ENCODE results near the gene ASAH2B. TPM values are rescaled to one million over a fixed set of nuclear protein-coding genes. Genes with fewer than 3 reads are reported as not detected.
"Not testable (repeated sequence)": the region's sequence is repeated elsewhere in the genome, so short reads cannot be mapped to it uniquely, and the experiment has no call there.

ASAH2B gene
- total RNA-seq = 3.3 and 6.5 TPM in 2 replicates
- 1.9 and 2.0 TPM in 2 replicates for polyA plus RNA-seq
- 2.7 and 4.0 TPM in 2 replicates for polyA plus RNA-seq (2011; cell fraction: cytosol; rRNA removed)
- polyA plus RNA-seq (2011; cell fraction: nucleus; rRNA removed) = 3.1 and 3.3 TPM in 2 replicates
- polyA plus RNA-seq (2012) = 5.8 and 6.5 TPM in 2 replicates
- polyA minus RNA-seq = 2.9 and 3.0 TPM in 2 replicates
- 1.7 TPM for polyA minus RNA-seq (2011; cell fraction: cytosol; rRNA and poly(A)+ RNA removed)
- polyA minus RNA-seq (2011; cell fraction: nucleus; rRNA and poly(A)+ RNA removed) = 3.0 and 5.4 TPM in 2 replicates
- percentile 58 among the genes with signal in this experiment for Bru-seq, nascent RNA
- BruChase-seq, experiment 1, labeled RNA remaining after a 6-hour chase = percentile 51 among the genes with signal in this experiment
- percentile 62 among the genes with signal in this experiment for BruChase-seq, experiment 2, labeled RNA remaining after a 2-hour chase
- long read RNA-seq, full-length matches to known transcripts = 11 of 16 reads
- long read RNA-seq, partial matches to known transcripts = 0 of 16 reads
- long read RNA-seq, other reads (novel, unspliced or antisense) = 5 of 16 reads

DNA sequence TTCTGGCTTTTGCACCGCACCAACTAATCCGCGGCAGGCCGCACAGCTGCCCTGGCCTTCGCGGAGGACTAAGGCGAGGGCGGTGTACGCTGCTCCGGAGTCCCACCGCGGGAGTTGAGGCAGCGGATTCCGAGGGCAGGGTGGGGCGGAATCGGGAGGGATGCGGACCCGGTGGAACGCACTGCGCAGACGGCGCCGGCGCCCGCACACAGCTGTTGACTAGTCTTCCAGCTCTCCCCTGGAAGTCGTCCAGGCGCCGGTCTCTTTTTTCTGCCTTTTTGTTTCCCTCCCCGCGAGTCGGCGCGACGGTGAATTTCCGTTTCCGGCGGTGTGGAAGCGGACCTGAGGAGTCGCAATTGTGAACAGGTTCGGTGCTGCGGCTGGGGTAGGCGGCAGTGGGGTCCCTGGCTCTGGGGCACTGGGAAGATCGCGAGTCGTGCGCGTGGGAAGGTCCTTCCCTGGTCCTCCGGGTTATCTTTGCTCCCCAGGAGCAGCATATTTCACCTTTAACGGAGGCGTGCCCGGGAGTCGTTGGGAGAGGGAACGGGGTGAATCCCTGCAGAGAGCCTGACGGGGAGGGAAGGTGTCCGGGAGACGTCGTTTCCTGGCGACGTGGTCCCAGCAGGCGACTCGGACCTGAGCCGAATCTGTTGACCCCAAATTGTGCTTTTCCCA is at the start of gene ASAH2B:
Gene ASAH2B (plus strand): TSS at position 319 of the 675 bp plus-strand sequence. CDS start 5,195 bp downstream, outside the sequence.
- H3K9me1 ChIP-seq (replicated peaks; ENCODE audit: control insufficient read depth, extremely low read depth, insufficient read depth, low read length) = no peaks in the 10 kb centered on the region
- intact Hi-C loops (cut with micrococcal nuclease) = loop anchor here (1.0 kb wide), 1 partner anchor 115 kb away; no protein-coding TSS in a partner anchor
- H3K4me1 ChIP-seq (ENCODE audit: control insufficient read depth, extremely low read depth, insufficient read depth, low read length) = no peaks in the 10 kb centered on the region
- peak within 1 kb of the TSS; percentile 89 for H3K9ac ChIP-seq (replicated peaks; ENCODE audit: extremely low read depth, insufficient read depth, low read length)
- no peaks in the 10 kb centered on the region for H3K79me2 ChIP-seq (ENCODE audit: control insufficient read depth, insufficient read depth, low read length)
- BruUV-seq (replicated peaks) = TSS peak; percentile 79
- no peaks in the 10 kb centered on the region for H3K36me3 ChIP-seq (ENCODE audit: control insufficient read depth in 2 of 2, extremely low read depth in 1 of 2, insufficient read depth in 2 of 2, low read length in 2 of 2)
- no peaks in the 10 kb centered on the region for H4K20me1 ChIP-seq (replicated peaks; ENCODE audit: control insufficient read depth, extremely low read depth, insufficient read depth, low read length)
- H3K9me3 ChIP-seq (replicated peaks; ENCODE audit: control insufficient read depth, insufficient read depth, low read length) = no peaks in the 10 kb centered on the region
- dilution Hi-C loops (cut with MboI; ENCODE audit: extremely low pct_ligation_motif_present, low sequenced_read_pairs) = no loop called here
- peak within 1 kb of the TSS; percentile 65 to 76 (median 70) for H3K4me3 ChIP-seq (replicated peaks in 1 of 3; ENCODE audit: insufficient read depth in 1 of 3, low read depth in 1 of 3, low read length in 3 of 3)
- no peaks in the 10 kb centered on the region for H3K27me3 ChIP-seq (ENCODE audit: control insufficient read depth in 2 of 2, insufficient read depth in 2 of 2, low read length in 2 of 2)
- ChIA-PET POLR2A (interaction anchor here (0.7 kb wide), 1 partner anchor 114 kb away, joined by 3 read pairs; no protein-coding TSS in a partner anchor), CTCF (interaction anchor here (1.2 kb wide), 1 partner anchor 323 kb away, joined by 3 read pairs; no protein-coding TSS in a partner anchor)
- peak; percentile 83 for DNase-seq (ENCODE audit: low read depth, low spot score)
- FAIRE-seq = no peak
- peak within 1 kb of the TSS; percentile 93 for H2AFZ ChIP-seq (ENCODE audit: low read depth, low read length)
- H3K4me2 ChIP-seq (ENCODE audit: insufficient read depth, low read length) = peak within 1 kb of the TSS; percentile 61
- peak within 1 kb of the TSS; percentile 87 for H3K27ac ChIP-seq (ENCODE audit: insufficient read depth, low read depth, low read length)
- TF ChIP-seq GATA2 (IDR thresholded peaks at IDR 0.05; ENCODE audit: insufficient read depth, insufficient read length, low read depth, low read length) (no peak), FOS (IDR thresholded peaks at IDR 0.05; ENCODE audit: borderline replicate concordance, insufficient read depth, low read length) (no peak), POLR2A (IDR thresholded peaks at IDR 0.05; ENCODE audit: low read depth, low read length) (peak; percentile 69), MYC (IDR thresholded peaks at IDR 0.05; ENCODE audit: low read depth, low read length) (no peak)
- TF ChIP-seq, protein P1, sequence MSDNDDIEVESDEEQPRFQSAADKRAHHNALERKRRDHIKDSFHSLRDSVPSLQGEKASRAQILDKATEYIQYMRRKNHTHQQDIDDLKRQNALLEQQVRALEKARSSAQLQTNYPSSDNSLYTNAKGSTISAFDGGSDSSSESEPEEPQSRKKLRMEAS (IDR thresholded peaks at IDR 0.05; ENCODE audit: insufficient read depth, insufficient read length) = no peak
- TF ChIP-seq, protein P2, sequence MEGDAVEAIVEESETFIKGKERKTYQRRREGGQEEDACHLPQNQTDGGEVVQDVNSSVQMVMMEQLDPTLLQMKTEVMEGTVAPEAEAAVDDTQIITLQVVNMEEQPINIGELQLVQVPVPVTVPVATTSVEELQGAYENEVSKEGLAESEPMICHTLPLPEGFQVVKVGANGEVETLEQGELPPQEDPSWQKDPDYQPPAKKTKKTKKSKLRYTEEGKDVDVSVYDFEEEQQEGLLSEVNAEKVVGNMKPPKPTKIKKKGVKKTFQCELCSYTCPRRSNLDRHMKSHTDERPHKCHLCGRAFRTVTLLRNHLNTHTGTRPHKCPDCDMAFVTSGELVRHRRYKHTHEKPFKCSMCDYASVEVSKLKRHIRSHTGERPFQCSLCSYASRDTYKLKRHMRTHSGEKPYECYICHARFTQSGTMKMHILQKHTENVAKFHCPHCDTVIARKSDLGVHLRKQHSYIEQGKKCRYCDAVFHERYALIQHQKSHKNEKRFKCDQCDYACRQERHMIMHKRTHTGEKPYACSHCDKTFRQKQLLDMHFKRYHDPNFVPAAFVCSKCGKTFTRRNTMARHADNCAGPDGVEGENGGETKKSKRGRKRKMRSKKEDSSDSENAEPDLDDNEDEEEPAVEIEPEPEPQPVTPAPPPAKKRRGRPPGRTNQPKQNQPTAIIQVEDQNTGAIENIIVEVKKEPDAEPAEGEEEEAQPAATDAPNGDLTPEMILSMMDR (IDR thresholded peaks at IDR 0.05; ENCODE audit: extremely low read depth in 1 of 2, insufficient read depth in 1 of 2, low read depth in 1 of 2, low read length in 2 of 2) = no peak

DNA sequence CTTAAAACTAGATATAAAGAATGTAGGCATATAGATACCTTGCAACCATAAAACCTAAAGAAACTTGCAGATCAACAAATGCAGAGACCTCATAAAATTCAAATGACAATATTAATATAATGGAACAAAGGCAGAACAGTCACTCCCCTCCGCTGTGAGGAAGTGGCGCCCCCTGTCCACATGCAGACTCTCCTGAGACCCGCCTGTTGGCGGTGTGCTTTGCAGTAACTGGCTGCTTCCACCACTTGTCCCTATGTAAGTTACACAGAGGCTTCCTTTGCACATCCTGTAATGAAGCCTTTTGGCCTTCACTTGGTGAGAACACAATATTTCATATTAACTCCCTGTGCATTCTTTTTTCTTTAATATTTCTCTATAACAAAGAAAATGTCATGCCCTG is 41.9 kb upstream of the ASAH2B start:
- H3K27ac ChIP-seq (ENCODE audit: insufficient read depth, low read depth, low read length); H3K9ac ChIP-seq (replicated peaks; ENCODE audit: extremely low read depth, insufficient read depth, low read length); H3K9me1 ChIP-seq (replicated peaks; ENCODE audit: control insufficient read depth, extremely low read depth, insufficient read depth, low read length); POLR2A ChIA-PET; H3K4me2 ChIP-seq (ENCODE audit: insufficient read depth, low read length); H3K4me1 ChIP-seq (ENCODE audit: control insufficient read depth, extremely low read depth, insufficient read depth, low read length); H3K4me3 ChIP-seq (replicated peaks in 1 of 3; ENCODE audit: insufficient read depth in 1 of 3, low read depth in 1 of 3, low read length in 3 of 3); H4K20me1 ChIP-seq (replicated peaks; ENCODE audit: control insufficient read depth, extremely low read depth, insufficient read depth, low read length); H3K36me3 ChIP-seq (ENCODE audit: control insufficient read depth in 2 of 2, extremely low read depth in 1 of 2, insufficient read depth in 2 of 2, low read length in 2 of 2); H3K27me3 ChIP-seq (ENCODE audit: control insufficient read depth in 2 of 2, insufficient read depth in 2 of 2, low read length in 2 of 2); CTCF ChIA-PET; DNase-seq (ENCODE audit: low read depth, low spot score); H2AFZ ChIP-seq (ENCODE audit: low read depth, low read length); BruUV-seq (replicated peaks); intact Hi-C loops (cut with micrococcal nuclease); FAIRE-seq; H3K79me2 ChIP-seq (ENCODE audit: control insufficient read depth, insufficient read depth, low read length); dilution Hi-C loops (cut with MboI; ENCODE audit: extremely low pct_ligation_motif_present, low sequenced_read_pairs); H3K9me3 ChIP-seq (replicated peaks; ENCODE audit: control insufficient read depth, insufficient read depth, low read length): not testable (repeated sequence)

DNA sequence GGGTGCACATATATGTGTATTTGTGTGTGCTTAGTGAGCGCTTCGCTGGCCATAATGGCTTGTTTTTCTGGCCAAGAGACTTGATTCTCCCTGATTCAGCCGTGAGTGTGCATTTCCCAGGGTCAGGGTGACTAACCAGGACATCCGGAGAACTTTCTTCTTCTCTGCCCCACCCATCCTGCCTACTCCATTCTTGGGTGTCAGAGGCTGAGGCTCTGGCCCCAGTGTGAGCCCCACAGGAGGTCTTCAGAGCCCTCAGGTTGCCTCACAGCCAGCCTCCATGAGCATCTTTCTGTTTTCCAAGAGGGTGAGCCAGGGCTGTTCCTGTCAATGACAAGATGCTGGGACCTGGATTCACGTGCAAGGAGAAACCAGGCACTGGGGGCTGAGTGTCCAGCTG is 37.8 kb upstream of the ASAH2B start:
- H3K27ac ChIP-seq (ENCODE audit: insufficient read depth, low read depth, low read length); H3K9ac ChIP-seq (replicated peaks; ENCODE audit: extremely low read depth, insufficient read depth, low read length); H3K9me1 ChIP-seq (replicated peaks; ENCODE audit: control insufficient read depth, extremely low read depth, insufficient read depth, low read length); H3K4me3 ChIP-seq (replicated peaks in 1 of 3; ENCODE audit: insufficient read depth in 1 of 3, low read depth in 1 of 3, low read length in 3 of 3); dilution Hi-C loops (cut with MboI; ENCODE audit: extremely low pct_ligation_motif_present, low sequenced_read_pairs); intact Hi-C loops (cut with micrococcal nuclease); H2AFZ ChIP-seq (ENCODE audit: low read depth, low read length); BruUV-seq (replicated peaks); H4K20me1 ChIP-seq (replicated peaks; ENCODE audit: control insufficient read depth, extremely low read depth, insufficient read depth, low read length); CTCF ChIA-PET; H3K36me3 ChIP-seq (ENCODE audit: control insufficient read depth in 2 of 2, extremely low read depth in 1 of 2, insufficient read depth in 2 of 2, low read length in 2 of 2); H3K79me2 ChIP-seq (ENCODE audit: control insufficient read depth, insufficient read depth, low read length); H3K4me1 ChIP-seq (ENCODE audit: control insufficient read depth, extremely low read depth, insufficient read depth, low read length); H3K27me3 ChIP-seq (ENCODE audit: control insufficient read depth in 2 of 2, insufficient read depth in 2 of 2, low read length in 2 of 2); H3K9me3 ChIP-seq (replicated peaks; ENCODE audit: control insufficient read depth, insufficient read depth, low read length); FAIRE-seq; POLR2A ChIA-PET: not testable (repeated sequence)
- peak overlapping the region; percentile 17 for H3K4me2 ChIP-seq (ENCODE audit: insufficient read depth, low read length)
- DNase-seq (ENCODE audit: low read depth, low spot score) = peak; percentile 4

Data from endothelial cell of umbilical vein (primary cell).